ENCODE measurements around the gene ZBTB16.

GRCh38 chr11:114197799-114198500 is 138.4 kb downstream of the ZBTB16 start:
- TF ChIP-seq POLR2A (IDR thresholded peaks at IDR 0.05) = peak in 1 of 2 donors; percentile 72
- TF ChIP-seq CTCF (IDR thresholded peaks at IDR 0.05) = peak in 1 of 12 donors; percentile 18

Measured in heart left ventricle (tissue), 13 donors.